GM10266 (cell line): ENCODE results near the gene COL4A2.

Source experiments
- DNase-seq: peaks from one replicate; pipeline ENCODE4 v3.0.0; 2012; ENCODE audit errors: extremely low spot score
- TF ChIP-seq, protein P1 (sequence below): IDR thresholded peaks from 2 replicates; pipeline ENCODE4 v1.5.1; 2012; ENCODE audit warnings: mild to moderate bottlenecking, low read depth; ENCODE audit not compliant: control insufficient read depth, insufficient read depth; ENCODE audit errors: missing control alignments

COL4A2 gene

DNA sequence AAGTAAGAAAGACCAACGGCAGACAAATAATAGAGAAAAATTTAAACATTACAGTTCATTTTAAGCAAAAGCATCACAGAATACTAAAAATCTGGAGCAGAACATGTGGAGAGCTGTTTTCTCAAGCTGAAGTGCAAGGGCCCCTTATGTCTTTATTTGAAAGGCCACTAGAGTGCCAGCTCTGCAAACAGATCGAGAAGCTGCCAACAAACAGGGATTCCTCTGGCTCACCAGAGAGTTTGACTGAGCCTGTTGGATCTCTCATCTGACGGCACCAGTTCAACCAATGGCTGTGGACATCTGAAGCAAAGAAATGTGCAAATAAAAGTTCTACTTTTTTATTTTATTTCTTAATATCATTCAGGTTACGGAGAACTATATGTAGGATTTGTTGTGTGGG lies 119.7 kb downstream of the COL4A2 start:
- no peak for DNase-seq
- TF ChIP-seq, protein P1, sequence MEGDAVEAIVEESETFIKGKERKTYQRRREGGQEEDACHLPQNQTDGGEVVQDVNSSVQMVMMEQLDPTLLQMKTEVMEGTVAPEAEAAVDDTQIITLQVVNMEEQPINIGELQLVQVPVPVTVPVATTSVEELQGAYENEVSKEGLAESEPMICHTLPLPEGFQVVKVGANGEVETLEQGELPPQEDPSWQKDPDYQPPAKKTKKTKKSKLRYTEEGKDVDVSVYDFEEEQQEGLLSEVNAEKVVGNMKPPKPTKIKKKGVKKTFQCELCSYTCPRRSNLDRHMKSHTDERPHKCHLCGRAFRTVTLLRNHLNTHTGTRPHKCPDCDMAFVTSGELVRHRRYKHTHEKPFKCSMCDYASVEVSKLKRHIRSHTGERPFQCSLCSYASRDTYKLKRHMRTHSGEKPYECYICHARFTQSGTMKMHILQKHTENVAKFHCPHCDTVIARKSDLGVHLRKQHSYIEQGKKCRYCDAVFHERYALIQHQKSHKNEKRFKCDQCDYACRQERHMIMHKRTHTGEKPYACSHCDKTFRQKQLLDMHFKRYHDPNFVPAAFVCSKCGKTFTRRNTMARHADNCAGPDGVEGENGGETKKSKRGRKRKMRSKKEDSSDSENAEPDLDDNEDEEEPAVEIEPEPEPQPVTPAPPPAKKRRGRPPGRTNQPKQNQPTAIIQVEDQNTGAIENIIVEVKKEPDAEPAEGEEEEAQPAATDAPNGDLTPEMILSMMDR: no peak

DNA sequence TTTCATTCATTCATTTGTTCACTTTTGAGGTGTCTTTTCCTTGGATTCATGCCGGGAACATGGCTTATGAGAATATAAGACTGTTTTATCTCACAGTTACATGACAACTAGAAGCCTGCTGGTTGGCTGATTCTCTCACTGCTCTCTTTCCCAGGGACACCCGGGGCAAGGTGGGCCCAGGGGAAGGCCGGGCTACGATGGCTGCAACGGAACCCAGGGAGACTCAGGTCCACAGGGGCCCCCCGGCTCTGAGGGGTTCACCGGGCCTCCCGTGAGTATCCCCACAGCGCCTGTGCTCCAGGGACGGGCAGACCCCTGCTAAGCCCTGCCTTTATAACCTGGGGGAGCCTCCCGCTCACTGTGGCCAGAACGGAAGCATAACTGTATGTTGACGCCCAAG lies 121.2 kb downstream of the COL4A2 start:
- no peak for DNase-seq
- TF ChIP-seq, protein P1: no peak

DNA sequence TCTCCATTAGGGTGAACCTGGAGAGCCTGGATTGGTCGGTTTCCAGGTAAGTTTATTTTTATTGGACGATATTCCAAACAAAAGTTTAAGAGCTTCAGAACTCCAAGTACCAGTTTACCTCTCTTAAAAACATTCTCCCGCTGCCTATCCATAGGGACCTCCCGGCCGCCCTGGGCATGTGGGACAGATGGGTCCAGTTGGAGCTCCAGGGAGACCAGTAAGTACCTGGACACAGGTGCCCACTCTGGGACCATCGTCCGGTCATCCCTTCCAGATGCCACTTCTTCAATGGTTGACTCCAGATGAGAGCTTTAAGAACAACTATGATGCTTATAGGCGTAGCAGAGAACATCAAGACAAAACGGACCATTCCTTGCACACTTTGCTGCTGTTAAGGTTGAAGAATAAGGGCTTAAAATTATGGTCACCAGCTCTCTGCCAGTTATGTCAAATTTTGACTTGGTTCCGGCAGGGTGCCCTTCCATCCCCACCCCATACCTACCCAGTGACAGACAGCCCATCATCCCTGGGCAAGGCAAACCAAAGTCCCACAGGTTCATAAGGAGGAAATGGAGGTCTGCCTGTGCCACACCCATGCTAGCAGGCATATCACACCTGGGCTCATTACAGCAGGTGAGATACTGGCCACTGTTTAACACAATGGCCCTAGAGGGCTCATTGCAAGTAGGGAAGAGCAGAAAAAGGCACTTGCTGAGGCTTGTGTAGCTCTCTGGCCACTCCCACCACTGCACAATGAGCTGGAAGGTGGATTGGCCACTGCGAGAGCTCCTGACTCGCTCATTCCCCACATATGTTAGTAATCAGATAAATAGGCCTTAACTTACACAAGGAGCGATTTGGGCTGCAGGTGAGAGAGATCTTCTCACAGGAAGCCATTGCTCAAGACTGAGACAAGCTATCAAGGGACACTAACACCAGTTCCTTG lies 123.6 kb downstream of the COL4A2 start:
- DNase-seq: no peak
- TF ChIP-seq, protein P1: no peak

DNA sequence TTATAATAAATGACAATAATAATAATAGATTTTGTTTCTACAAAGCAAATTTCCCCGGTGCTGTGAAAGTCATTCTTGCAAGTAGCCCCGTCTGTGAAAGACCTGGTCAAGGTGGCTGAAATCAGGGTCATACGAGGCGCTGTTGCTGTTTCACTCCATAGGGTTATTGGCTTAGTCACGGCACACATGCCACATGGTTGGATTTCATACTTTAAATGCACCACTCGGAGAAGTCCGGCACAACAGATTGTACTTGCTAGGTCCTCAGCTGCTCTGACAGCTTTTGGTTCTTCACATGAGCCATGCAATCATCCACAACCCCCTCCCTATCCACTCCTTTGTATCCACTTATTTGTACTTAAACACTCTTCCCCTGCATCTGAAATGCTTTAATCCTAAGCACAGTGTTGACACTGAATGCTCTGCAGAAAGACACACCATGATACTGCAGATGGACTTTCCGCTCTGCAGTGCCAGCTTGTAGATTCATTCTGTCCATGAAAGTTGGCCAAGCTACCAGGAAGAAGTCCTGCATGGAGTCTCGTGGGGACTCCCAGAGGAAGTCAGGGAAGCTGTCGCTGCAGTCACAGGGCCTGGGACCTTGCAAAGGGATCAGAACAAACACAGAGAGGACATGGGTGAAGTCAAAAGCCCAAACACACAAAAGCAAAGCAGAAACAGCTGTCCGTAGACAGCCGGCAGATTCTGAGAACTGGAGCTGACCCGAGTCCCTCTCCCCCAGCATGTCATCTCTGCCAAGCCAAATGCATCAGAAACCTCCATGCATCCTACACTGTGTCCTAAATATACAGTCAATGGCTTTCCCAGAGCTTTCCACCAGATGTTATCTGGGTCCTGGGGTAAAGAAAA lies 124.6 kb downstream of the COL4A2 start:
- TF ChIP-seq, protein P1: no peak
- DNase-seq: no peak

DNA sequence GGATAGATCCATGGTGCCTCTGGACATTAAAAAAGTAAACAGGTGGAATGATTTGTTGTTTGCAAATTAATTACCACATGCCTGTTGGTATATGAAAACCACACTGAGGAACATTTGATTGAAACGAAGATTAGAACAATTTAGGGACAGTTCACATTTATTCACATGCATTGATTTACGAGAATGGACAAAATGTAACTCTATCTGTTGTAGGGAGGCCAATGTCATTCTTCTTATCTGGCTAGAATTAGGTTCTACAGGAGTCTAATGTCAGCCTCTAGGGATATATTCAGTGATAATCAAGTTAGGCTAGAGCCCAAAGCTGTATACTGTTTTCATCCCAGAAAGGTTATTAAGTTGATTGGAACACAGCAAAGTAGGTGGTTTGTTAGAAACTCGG lies 125.4 kb downstream of the COL4A2 start:
- TF ChIP-seq, protein P1: no peak
- no peak for DNase-seq

DNA sequence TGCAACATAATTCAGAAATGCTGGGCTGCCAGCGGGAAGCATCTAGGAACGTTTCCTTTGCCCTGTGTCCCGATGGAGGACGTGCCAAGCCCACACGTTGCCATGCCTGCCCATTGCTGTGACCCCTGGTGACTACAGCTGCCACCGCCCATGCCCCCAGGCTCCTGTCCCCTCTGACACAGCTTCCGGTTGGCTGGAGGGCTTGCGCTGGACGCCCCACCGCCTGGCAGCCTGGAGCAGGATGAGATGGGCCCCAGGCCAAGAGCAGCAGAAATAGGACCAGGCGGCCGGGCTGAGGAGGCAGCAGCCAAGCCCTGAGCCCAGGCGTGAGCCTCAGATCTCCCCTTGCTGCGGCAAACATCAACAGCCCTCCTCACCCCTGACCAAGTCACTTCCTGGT lies 125.9 kb downstream of the COL4A2 start:
- no peak for DNase-seq
- TF ChIP-seq, protein P1: no peak
